Trophoblast cell (in vitro differentiated cells and primary cell): ENCODE data around the gene RBBP6.

Source experiments
- DNase-seq, 2 donors: peaks; one replicate each; pipeline ENCODE4 v3.0.0-alpha.2; 2016
- H2AFZ ChIP-seq: 2 replicates; pipeline ENCODE4 v1.6.1; 2013; ENCODE audit warnings: low read length, moderate library complexity, mild to moderate bottlenecking; ENCODE audit not compliant: insufficient read depth, poor library complexity
- H2AK5ac ChIP-seq: 2 replicates; pipeline ENCODE4 v1.6.1; 2013; ENCODE audit warnings: mild to moderate bottlenecking, low read length
- H2BK120ac ChIP-seq: 2 replicates; pipeline ENCODE4 v1.6.1; 2013; ENCODE audit warnings: low read length, mild to moderate bottlenecking, moderate library complexity; ENCODE audit not compliant: insufficient read depth, poor library complexity
- H2BK12ac ChIP-seq: 2 replicates; pipeline ENCODE4 v1.6.1; 2013; ENCODE audit warnings: mild to moderate bottlenecking, low read length, moderate library complexity
- H2BK5ac ChIP-seq: 2 replicates; pipeline ENCODE4 v1.6.1; 2013; ENCODE audit warnings: low read length, low read depth, moderate library complexity, mild to moderate bottlenecking; ENCODE audit not compliant: poor library complexity
- H3K14ac ChIP-seq: 2 replicates; pipeline ENCODE4 v1.6.1; 2013; ENCODE audit warnings: mild to moderate bottlenecking, low read length
- H3K18ac ChIP-seq: 2 replicates; pipeline ENCODE4 v1.6.1; 2013; ENCODE audit warnings: mild to moderate bottlenecking, low read length
- H3K23ac ChIP-seq: 2 replicates; pipeline ENCODE4 v1.6.1; 2013; ENCODE audit warnings: low read length
- H3K27ac ChIP-seq: 2 replicates; pipeline ENCODE4 v1.5.1; 2013; ENCODE audit warnings: low read depth, mild to moderate bottlenecking, inconsistent platforms, low read length, moderate library complexity
- H3K27me3 ChIP-seq: 2 replicates; pipeline ENCODE4 v1.6.1; 2013; ENCODE audit warnings: inconsistent platforms, mild to moderate bottlenecking, low read length, moderate library complexity; ENCODE audit not compliant: insufficient read depth
- H3K36me3 ChIP-seq, 2 experiments: 1 replicate in 1 of 2; 2 replicates in 1 of 2; pipeline ENCODE4 v1.6.1; 2013; ENCODE audit warnings: low read length in 2 of 2, mild to moderate bottlenecking in 2 of 2, moderate library complexity in 1 of 2; ENCODE audit not compliant: insufficient read depth in 2 of 2, control insufficient read depth in 1 of 2
- H3K4ac ChIP-seq: 2 replicates; pipeline ENCODE4 v1.6.1; 2013; ENCODE audit warnings: low read depth, mild to moderate bottlenecking, low read length, moderate library complexity
- H3K4me1 ChIP-seq, 2 experiments: 1 replicate in 1 of 2; 2 replicates in 1 of 2; pipeline ENCODE4 v1.6.1; 2013; ENCODE audit warnings: low read length in 2 of 2, mild to moderate bottlenecking in 2 of 2, moderate library complexity in 1 of 2; ENCODE audit not compliant: insufficient read depth in 2 of 2, control insufficient read depth in 1 of 2
- H3K4me2 ChIP-seq: 2 replicates; pipeline ENCODE4 v1.6.1; 2013; ENCODE audit warnings: inconsistent platforms, mild to moderate bottlenecking, low read length, moderate library complexity
- H3K4me3 ChIP-seq: 2 replicates; pipeline ENCODE4 v1.5.1; 2013; ENCODE audit warnings: mild to moderate bottlenecking, low read depth, low read length, inconsistent platforms
- H3K79me1 ChIP-seq: one replicate; pipeline ENCODE4 v1.6.1; 2013; ENCODE audit warnings: low read length
- H3K79me2 ChIP-seq: 2 replicates; pipeline ENCODE4 v1.6.1; 2013; ENCODE audit warnings: low read length, mild to moderate bottlenecking; ENCODE audit not compliant: control insufficient read depth, insufficient read depth, poor library complexity
- H3K9ac ChIP-seq: 2 replicates; pipeline ENCODE4 v1.6.1; 2013; ENCODE audit warnings: mild to moderate bottlenecking, low read length
- H3K9me3 ChIP-seq: 2 replicates; pipeline ENCODE4 v1.6.1; 2013; ENCODE audit warnings: low read depth, mild to moderate bottlenecking, control low read depth, inconsistent platforms, low read length; ENCODE audit not compliant: insufficient read depth
- H4K12ac ChIP-seq: 2 replicates; pipeline ENCODE4 v1.6.1; 2013; ENCODE audit warnings: low read depth, mild to moderate bottlenecking, low read length, moderate library complexity
- H4K8ac ChIP-seq: 2 replicates; pipeline ENCODE4 v1.6.1; 2013; ENCODE audit warnings: low read depth, mild to moderate bottlenecking, low read length, moderate library complexity
- H4K91ac ChIP-seq: one replicate; pipeline ENCODE4 v1.6.1; 2013; ENCODE audit warnings: low read depth, mild to moderate bottlenecking, low read length, moderate library complexity
- WGBS: extraction: QIAGEN DNeasy Blood & Tissue Kit; methylation state at CpG from one replicate; pipeline ENCODE4 v1.1.7; 2013; ENCODE audit warnings: missing lambda C conversion rate; ENCODE audit not compliant: insufficient read length, insufficient coverage; ENCODE audit errors: extremely low coverage; 5-methylcytosine and 5-hydroxymethylcytosine counted together

RBBP6 gene

GRCh38 chr16:24552705-24553246, 13.4 kb downstream of the RBBP6 start:
- no peak overlapping the region for H2BK12ac ChIP-seq
- H3K9ac ChIP-seq, result no peak overlapping the region
- H3K4me3 ChIP-seq, result no peak overlapping the region
- H3K4me2 ChIP-seq, result no peak overlapping the region
- H2BK120ac ChIP-seq, result no peak overlapping the region
- H4K8ac ChIP-seq, result no peak overlapping the region
- H2AFZ ChIP-seq, result no peak overlapping the region
- WGBS, result no CpG with 5 or more reads among the region's 1 CpG
- no peaks in the 10 kb centered on the region for H3K27me3 ChIP-seq
- H3K79me1 ChIP-seq, result no peaks in the 10 kb centered on the region
- no peak for DNase-seq
- no peak overlapping the region for H3K23ac ChIP-seq
- no peaks in the 10 kb centered on the region for H3K4me1 ChIP-seq
- H2BK5ac ChIP-seq, result no peak overlapping the region
- no peak overlapping the region for H4K91ac ChIP-seq
- no peak overlapping the region for H4K12ac ChIP-seq
- H3K4ac ChIP-seq, result no peak overlapping the region
- H3K9me3 ChIP-seq, result no peaks in the 10 kb centered on the region
- H3K27ac ChIP-seq, result no peak overlapping the region
- peaks cover 3 to 10% of the 10 kb centered on the region in 2 experiments for H3K36me3 ChIP-seq
- H3K79me2 ChIP-seq, result no peaks in the 10 kb centered on the region
- H2AK5ac ChIP-seq, result no peak overlapping the region
- no peak overlapping the region for H3K18ac ChIP-seq
- H3K14ac ChIP-seq, result no peak overlapping the region

GRCh38 chr16:24553983-24554382, 14.6 kb downstream of the RBBP6 start:
- WGBS, result no CpG with 5 or more reads among the region's 1 CpG
- Histone ChIP-seq H2BK120ac (no peak overlapping the region), H2AFZ (no peak overlapping the region)

GRCh38 chr16:24555346-24555872, 16.0 kb downstream of the RBBP6 start:
- Histone ChIP-seq H3K79me2 (no peaks in the 10 kb centered on the region), H3K79me1 (no peaks in the 10 kb centered on the region), H2BK12ac (no peak overlapping the region), H2BK5ac (no peak overlapping the region), H3K9me3 (no peaks in the 10 kb centered on the region), H3K9ac (no peak overlapping the region), H3K4me1 (no peaks in the 10 kb centered on the region), H2AK5ac (no peak overlapping the region), H3K18ac (no peak overlapping the region), H3K14ac (no peak overlapping the region), H3K36me3 (peaks cover 7 to 13% of the 10 kb centered on the region in 2 experiments), H3K4me2 (no peak overlapping the region), H3K27me3 (no peaks in the 10 kb centered on the region), H4K8ac (no peak overlapping the region), H2AFZ (no peak overlapping the region), H4K91ac (no peak overlapping the region), H3K4me3 (no peak overlapping the region), H2BK120ac (no peak overlapping the region), H3K4ac (no peak overlapping the region), H3K23ac (no peak overlapping the region), H3K27ac (no peak overlapping the region), H4K12ac (no peak overlapping the region)
- no peak for DNase-seq
- no CpG with 5 or more reads among the region's 6 CpGs for WGBS

More at GRCh38 chr16:24553983-24554382, 14.6 kb downstream of the RBBP6 start:
- Histone ChIP-seq H3K14ac (no peak overlapping the region), H3K79me2 (no peaks in the 10 kb centered on the region), H4K12ac (no peak overlapping the region), H3K23ac (no peak overlapping the region), H3K36me3 (peaks cover 3 to 10% of the 10 kb centered on the region in 2 experiments), H3K27ac (no peak overlapping the region), H2BK5ac (no peak overlapping the region), H3K9ac (no peak overlapping the region), H4K8ac (no peak overlapping the region), H2AK5ac (no peak overlapping the region), H3K4me3 (no peak overlapping the region), H3K18ac (no peak overlapping the region), H3K4ac (no peak overlapping the region), H3K27me3 (no peaks in the 10 kb centered on the region), H3K9me3 (no peaks in the 10 kb centered on the region), H2BK12ac (no peak overlapping the region), H3K4me1 (no peaks in the 10 kb centered on the region), H3K79me1 (no peaks in the 10 kb centered on the region), H3K4me2 (no peak overlapping the region), H4K91ac (no peak overlapping the region)
- DNase-seq, result no peak

GRCh38 chr16:24562811-24563210, 23.4 kb downstream of the RBBP6 start:
- no peak overlapping the region for H4K12ac ChIP-seq
- no peak overlapping the region for H2BK12ac ChIP-seq
- no peak overlapping the region for H3K4ac ChIP-seq
- H2BK5ac ChIP-seq, result no peak overlapping the region
- DNase-seq, result no peak
- no peak overlapping the region for H2AK5ac ChIP-seq
- peaks cover 20 to 34% of the 10 kb centered on the region in 2 experiments for H3K36me3 ChIP-seq
- H3K4me2 ChIP-seq, result no peak overlapping the region
- no peak overlapping the region for H2AFZ ChIP-seq
- H3K4me3 ChIP-seq, result no peak overlapping the region
- no peak overlapping the region for H4K91ac ChIP-seq
- no peak overlapping the region for H2BK120ac ChIP-seq
- no peak overlapping the region for H3K27ac ChIP-seq
- H3K27me3 ChIP-seq, result no peaks in the 10 kb centered on the region
- H3K9ac ChIP-seq, result no peak overlapping the region
- H3K4me1 ChIP-seq, result no peaks in the 10 kb centered on the region
- no peak overlapping the region for H4K8ac ChIP-seq
- no peaks in the 10 kb centered on the region for H3K79me2 ChIP-seq
- no peak overlapping the region for H3K23ac ChIP-seq
- no peaks in the 10 kb centered on the region for H3K9me3 ChIP-seq
- H3K18ac ChIP-seq, result no peak overlapping the region
- no peak overlapping the region for H3K14ac ChIP-seq
- no peaks in the 10 kb centered on the region for H3K79me1 ChIP-seq
